ENCODE data around the gene CNTNAP2.

DNA sequence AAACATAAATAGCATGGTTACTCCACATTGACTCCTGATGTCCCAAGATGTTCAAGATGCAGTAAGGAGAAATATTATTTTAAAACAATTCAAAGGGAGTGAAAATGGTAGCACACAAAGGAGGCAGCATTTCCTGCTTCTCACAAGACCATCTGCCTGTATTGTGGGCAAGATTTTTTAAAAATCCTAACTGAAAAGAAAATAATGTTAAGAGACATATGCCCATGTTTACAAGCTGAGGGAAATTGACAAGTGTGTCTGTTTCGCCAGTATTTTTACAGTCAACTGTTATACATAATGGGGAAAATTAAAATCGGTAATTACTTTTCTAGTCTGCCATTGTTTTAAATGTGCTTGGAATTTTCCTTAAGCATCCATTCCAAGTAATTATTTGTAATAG is 1827.7 kb downstream of the CNTNAP2 start:
- TF ChIP-seq POLR2A (IDR thresholded peaks at IDR 0.05; ENCODE audit: low read depth, low read length) (no peak), TAF1 (IDR thresholded peaks at IDR 0.05; ENCODE audit: low read depth, low read length) (no peak), POLR2AphosphoS5 (IDR thresholded peaks at IDR 0.05; ENCODE audit: low read depth, low read length) (no peak), SPI1 (IDR thresholded peaks at IDR 0.05; ENCODE audit: low read depth, low read length) (no peak), PAX5 (IDR thresholded peaks at IDR 0.05; ENCODE audit: insufficient read depth, low read length, severe bottlenecking) (no peak)
